ENCODE results near the gene RASSF6. TPM values are rescaled to one million over a fixed set of nuclear protein-coding genes. Genes with fewer than 3 reads are reported as not detected.

Gene RASSF6
- total RNA-seq, 1 experiment from 2014 or later, result 0.22 TPM

DNA sequence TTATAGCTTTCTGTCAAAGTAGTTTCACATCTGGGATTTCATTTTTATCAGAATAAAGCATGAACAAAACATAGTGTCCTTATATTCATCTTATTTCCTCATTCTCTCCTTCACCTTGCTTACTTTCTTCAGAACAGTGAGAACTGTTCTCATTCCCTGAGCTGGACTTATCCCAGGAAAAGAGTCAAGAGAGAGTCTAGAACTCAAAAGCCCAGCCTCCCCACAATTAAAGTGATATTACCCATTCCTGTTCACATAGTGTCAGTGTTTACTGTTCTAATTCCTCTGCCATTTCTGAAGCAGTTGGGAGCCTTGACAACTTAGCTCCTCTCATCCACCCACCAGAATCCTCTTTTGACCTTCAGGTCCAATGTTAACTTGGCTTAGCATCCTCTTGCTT, 42.9 kb downstream of the RASSF6 start:
- H2BK20ac ChIP-seq (ENCODE audit: low read depth, low read length, poor library complexity, severe bottlenecking), result no peak overlapping the region
- H3K27me3 ChIP-seq (ENCODE audit: insufficient read depth, low read length), result no peaks in the 10 kb centered on the region
- no peak overlapping the region for H3K9ac ChIP-seq (ENCODE audit: extremely low read depth, insufficient read length, low read length)
- H3K27ac ChIP-seq (ENCODE audit: insufficient read length, low read depth, low read length), result no peak overlapping the region
- no peaks in the 10 kb centered on the region; the same call in 1 of the 2 replicates for H3K4me1 ChIP-seq (ENCODE audit: insufficient read depth, low read length)
- Mint-ChIP-seq H3K27me3 (ENCODE audit: low read depth) (no peaks in the 10 kb centered on the region), H3K27ac (peak overlapping the region in 1 of 3 experiments; percentile 9; a peak in 1 of 7 replicates), H3K4me3 (no peak overlapping the region), H3K36me3 (ENCODE audit: insufficient read depth in 1 of 3, low read depth in 3 of 3) (peaks cover 0 to 4% (median 0%) of the 10 kb centered on the region in 3 experiments; a peak in 2 of 7 replicates), H3K9me3 (peaks cover 0 to 3% of the 10 kb centered on the region in 2 experiments; a peak in 2 of 5 replicates), H3K4me1 (peaks cover 26 to 28% of the 10 kb centered on the region in 2 experiments)
- no peaks in the 10 kb centered on the region for H3K79me1 ChIP-seq (ENCODE audit: insufficient read depth, low read depth, low read length, poor library complexity, severe bottlenecking)
- H3K14ac ChIP-seq (ENCODE audit: insufficient read depth, low read length), result no peak overlapping the region
- no peak overlapping the region for H2BK120ac ChIP-seq (ENCODE audit: low read depth, low read length, poor library complexity, severe bottlenecking)
- no peak overlapping the region for H3K4ac ChIP-seq (ENCODE audit: low read depth, low read length)
- H2AK5ac ChIP-seq (ENCODE audit: insufficient read length, low read length), result no peak overlapping the region
- no peak overlapping the region for H4K8ac ChIP-seq (replicated peaks; ENCODE audit: insufficient read length, low read depth, low read length)
- no peak overlapping the region for H2AFZ ChIP-seq (ENCODE audit: low read length)
- no peaks in the 10 kb centered on the region for H3K9me3 ChIP-seq (ENCODE audit: control insufficient read depth, low read depth, low read length)
- no peak overlapping the region for H3K18ac ChIP-seq (ENCODE audit: insufficient read length, low read depth, low read length)
- H3K4me2 ChIP-seq (ENCODE audit: insufficient read depth, insufficient read length, low read length), result no peak overlapping the region
- DNase-seq, result no peak
- TF ChIP-seq, protein P1, sequence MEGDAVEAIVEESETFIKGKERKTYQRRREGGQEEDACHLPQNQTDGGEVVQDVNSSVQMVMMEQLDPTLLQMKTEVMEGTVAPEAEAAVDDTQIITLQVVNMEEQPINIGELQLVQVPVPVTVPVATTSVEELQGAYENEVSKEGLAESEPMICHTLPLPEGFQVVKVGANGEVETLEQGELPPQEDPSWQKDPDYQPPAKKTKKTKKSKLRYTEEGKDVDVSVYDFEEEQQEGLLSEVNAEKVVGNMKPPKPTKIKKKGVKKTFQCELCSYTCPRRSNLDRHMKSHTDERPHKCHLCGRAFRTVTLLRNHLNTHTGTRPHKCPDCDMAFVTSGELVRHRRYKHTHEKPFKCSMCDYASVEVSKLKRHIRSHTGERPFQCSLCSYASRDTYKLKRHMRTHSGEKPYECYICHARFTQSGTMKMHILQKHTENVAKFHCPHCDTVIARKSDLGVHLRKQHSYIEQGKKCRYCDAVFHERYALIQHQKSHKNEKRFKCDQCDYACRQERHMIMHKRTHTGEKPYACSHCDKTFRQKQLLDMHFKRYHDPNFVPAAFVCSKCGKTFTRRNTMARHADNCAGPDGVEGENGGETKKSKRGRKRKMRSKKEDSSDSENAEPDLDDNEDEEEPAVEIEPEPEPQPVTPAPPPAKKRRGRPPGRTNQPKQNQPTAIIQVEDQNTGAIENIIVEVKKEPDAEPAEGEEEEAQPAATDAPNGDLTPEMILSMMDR (conservative IDR thresholded peaks at IDR 0.05), result no peak
- no peaks in the 10 kb centered on the region for H3K23me2 ChIP-seq (ENCODE audit: insufficient read length, low read depth, low read length, poor library complexity, severe bottlenecking)
- no peak overlapping the region for H4K5ac ChIP-seq (ENCODE audit: insufficient read length, low read depth, low read length)
- no peak overlapping the region for H3K23ac ChIP-seq (ENCODE audit: insufficient read length, low read depth, low read length)
- no peak overlapping the region for H2BK15ac ChIP-seq (ENCODE audit: low read depth, low read length)
- H3K56ac ChIP-seq (ENCODE audit: insufficient read length, low read depth, low read length), result no peak overlapping the region
- H4K20me1 ChIP-seq (ENCODE audit: control insufficient read depth, insufficient read depth, insufficient read length), result no peaks in the 10 kb centered on the region
- H3T11ph ChIP-seq (ENCODE audit: low read length), result no peak overlapping the region
- no peak overlapping the region for H2BK12ac ChIP-seq (ENCODE audit: insufficient read length, low read depth, low read length)
- H2BK5ac ChIP-seq (ENCODE audit: insufficient read length, low read length), result no peak overlapping the region
- no peaks in the 10 kb centered on the region for H3K79me2 ChIP-seq (ENCODE audit: insufficient read depth, low read length)
- H4K91ac ChIP-seq (ENCODE audit: insufficient read length, low read depth, low read length), result no peak overlapping the region
